MM.1S (cell line): ENCODE data around the gene CMC1.

Source experiments
- DNase-seq: peaks from one replicate; pipeline ENCODE4 v3.0.0-alpha.2; 2015
- H2AFZ ChIP-seq: fragments of 300-600 bp; sonication (generic); 2 replicates; pipeline ENCODE4 v1.6.0; 2016; ENCODE audit warnings: antibody characterized with exemption, low read length
- H3F3A ChIP-seq: fragments of 300-600 bp; sonication (generic); 2 replicates; pipeline ENCODE4 v1.6.1; 2016; ENCODE audit warnings: mild to moderate bottlenecking, antibody characterized with exemption, low read length, moderate library complexity, mixed read lengths; ENCODE audit not compliant: insufficient read depth
- H3K27ac ChIP-seq: fragments of 300-600 bp; sonication (generic); 2 replicates; pipeline ENCODE4 v1.5.1; 2016; ENCODE audit warnings: mild to moderate bottlenecking, low read length
- H3K27me3 ChIP-seq: fragments of 300-600 bp; sonication (generic); replicated peaks from 2 replicates; pipeline ENCODE4 v1.6.0; 2016; ENCODE audit warnings: low read length; ENCODE audit not compliant: insufficient read depth
- H3K36me3 ChIP-seq: fragments of 300-600 bp; sonication (generic); replicated peaks from 2 replicates; pipeline ENCODE4 v1.6.1; 2016; ENCODE audit warnings: mild to moderate bottlenecking, low read length, mixed read lengths; ENCODE audit not compliant: insufficient read depth
- H3K4me1 ChIP-seq: fragments of 300-600 bp; sonication (generic); 2 replicates; pipeline ENCODE4 v1.6.1; 2016; ENCODE audit warnings: low read length, mixed read lengths
- H3K4me2 ChIP-seq: fragments of 300-600 bp; sonication (generic); 2 replicates; pipeline ENCODE4 v1.6.0; 2016; ENCODE audit warnings: low read depth, low read length
- H3K4me3 ChIP-seq: fragments of 300-600 bp; sonication (generic); 2 replicates; pipeline ENCODE4 v1.5.1; 2016; ENCODE audit warnings: low read length, mixed read lengths
- H3K79me2 ChIP-seq: fragments of 300-600 bp; sonication (generic); 2 replicates; pipeline ENCODE4 v1.6.1; 2016; ENCODE audit warnings: mixed run types, low read length, mixed read lengths
- H3K9ac ChIP-seq: fragments of 300-600 bp; sonication (generic); 2 replicates; pipeline ENCODE4 v1.6.1; 2016; ENCODE audit warnings: low read length, mixed read lengths
- H3K9me2 ChIP-seq: fragments of 300-600 bp; sonication (generic); replicated peaks from 2 replicates; pipeline ENCODE4 v1.6.1; 2016; ENCODE audit warnings: mild to moderate bottlenecking, low read length, mixed read lengths; ENCODE audit not compliant: insufficient read depth
- H3K9me3 ChIP-seq: fragments of 300-600 bp; sonication (generic); replicated peaks from 2 replicates; pipeline ENCODE4 v1.6.1; 2016; ENCODE audit warnings: mild to moderate bottlenecking, low read length, mixed read lengths; ENCODE audit not compliant: insufficient read depth
- H4K20me1 ChIP-seq: fragments of 300-600 bp; sonication (generic); 2 replicates; pipeline ENCODE4 v1.6.1; 2016; ENCODE audit warnings: mild to moderate bottlenecking, low read length, moderate library complexity, mixed read lengths; ENCODE audit not compliant: insufficient read depth
- EZH2 ChIP-seq: fragments of 300-600 bp; sonication (generic); optimal IDR thresholded peaks from 2 replicates; pipeline ENCODE3; 2017; ENCODE audit warnings: low read depth, mild to moderate bottlenecking, antibody characterized with exemption, low read length, mixed read lengths
- EZH2phosphoT487 ChIP-seq: fragments of 300-600 bp; sonication (generic); IDR thresholded peaks from 2 replicates; pipeline ENCODE4 v1.6.1; 2018; ENCODE audit warnings: antibody characterized with exemption, low read length
- TF ChIP-seq, protein P1 (sequence below): fragments of 300-600 bp; sonication (generic); IDR thresholded peaks from 2 replicates; pipeline ENCODE4 v1.5.1; 2016; ENCODE audit warnings: antibody characterized with exemption, low read length, mixed read lengths

CMC1 gene

DNA sequence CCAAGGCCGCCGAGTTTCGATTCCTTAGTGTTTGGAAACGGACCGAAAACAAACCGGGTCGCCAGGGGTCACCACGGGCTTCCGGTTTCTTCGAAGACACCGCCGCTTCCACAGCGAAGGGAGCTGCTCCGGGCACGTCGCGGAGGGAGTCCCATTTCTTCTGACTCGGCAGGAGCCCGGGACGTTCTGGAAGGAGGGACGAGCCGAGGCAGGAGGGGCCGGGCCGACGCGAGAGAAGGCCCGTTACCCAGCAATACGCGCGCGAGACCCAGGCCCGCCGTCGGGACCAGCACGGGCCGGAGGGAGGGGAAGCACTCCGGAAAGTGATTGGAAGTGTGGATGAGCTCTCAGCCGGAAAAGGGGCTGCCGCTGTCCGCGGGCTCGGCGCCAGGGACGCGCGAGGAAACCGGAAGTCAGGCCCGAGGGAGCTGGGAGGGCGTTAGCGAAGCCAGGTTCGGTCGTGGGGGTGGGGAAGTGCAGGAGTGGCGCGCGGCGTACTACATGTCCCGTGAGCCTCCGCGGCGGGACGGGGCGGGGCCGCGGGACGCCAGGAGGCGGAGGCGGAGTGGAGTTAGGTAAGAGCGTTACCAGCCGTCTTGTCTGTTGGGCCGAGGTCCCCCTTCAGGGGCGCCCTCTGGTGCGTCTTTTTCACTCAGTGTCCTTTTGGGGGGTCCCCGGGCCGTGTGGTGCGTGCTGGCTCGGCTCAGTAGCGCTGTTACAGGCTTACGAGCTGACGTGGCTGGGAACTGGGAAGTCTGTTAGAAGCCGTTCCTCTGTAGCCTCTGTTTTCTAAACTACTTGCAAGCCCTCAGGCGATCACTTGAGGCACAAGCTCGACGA lies 107.4 kb downstream of the CMC1 start, which contains the start of the genes AZI2 and ZCWPW2:
TSS of gene AZI2 (minus strand) at position 196 of the 840 bp plus-strand sequence. CDS start 8,207 bp downstream, outside the sequence.
TSS of gene ZCWPW2 (plus strand) at position 93 of the 840 bp plus-strand sequence. CDS start 64,348 bp downstream, outside the sequence.
- Histone ChIP-seq H4K20me1 (no peaks in the 10 kb centered on the region), H3K36me3 (no peaks in the 10 kb centered on the region), H3K27ac (peak within 1 kb of the TSS; percentile 94), H2AFZ (peak within 1 kb of the TSS; percentile 97), H3K4me1 (peaks cover 18% of the 10 kb centered on the region), H3K9me2 (no peaks in the 10 kb centered on the region), H3K27me3 (no peaks in the 10 kb centered on the region), H3K4me2 (peak within 1 kb of the TSS; percentile 82), H3F3A (no peaks in the 10 kb centered on the region), H3K4me3 (peak within 1 kb of the TSS; percentile 95), H3K79me2 (peaks cover 47% of the 10 kb centered on the region), H3K9ac (peak within 1 kb of the TSS; percentile 99), H3K9me3 (no peaks in the 10 kb centered on the region)
- TF ChIP-seq EZH2phosphoT487 (no peak), EZH2 (no peak)
- TF ChIP-seq, protein P1, sequence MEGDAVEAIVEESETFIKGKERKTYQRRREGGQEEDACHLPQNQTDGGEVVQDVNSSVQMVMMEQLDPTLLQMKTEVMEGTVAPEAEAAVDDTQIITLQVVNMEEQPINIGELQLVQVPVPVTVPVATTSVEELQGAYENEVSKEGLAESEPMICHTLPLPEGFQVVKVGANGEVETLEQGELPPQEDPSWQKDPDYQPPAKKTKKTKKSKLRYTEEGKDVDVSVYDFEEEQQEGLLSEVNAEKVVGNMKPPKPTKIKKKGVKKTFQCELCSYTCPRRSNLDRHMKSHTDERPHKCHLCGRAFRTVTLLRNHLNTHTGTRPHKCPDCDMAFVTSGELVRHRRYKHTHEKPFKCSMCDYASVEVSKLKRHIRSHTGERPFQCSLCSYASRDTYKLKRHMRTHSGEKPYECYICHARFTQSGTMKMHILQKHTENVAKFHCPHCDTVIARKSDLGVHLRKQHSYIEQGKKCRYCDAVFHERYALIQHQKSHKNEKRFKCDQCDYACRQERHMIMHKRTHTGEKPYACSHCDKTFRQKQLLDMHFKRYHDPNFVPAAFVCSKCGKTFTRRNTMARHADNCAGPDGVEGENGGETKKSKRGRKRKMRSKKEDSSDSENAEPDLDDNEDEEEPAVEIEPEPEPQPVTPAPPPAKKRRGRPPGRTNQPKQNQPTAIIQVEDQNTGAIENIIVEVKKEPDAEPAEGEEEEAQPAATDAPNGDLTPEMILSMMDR = no peak; the same call in 1 of the 2 replicates
- DNase-seq = peak; percentile 95

DNA sequence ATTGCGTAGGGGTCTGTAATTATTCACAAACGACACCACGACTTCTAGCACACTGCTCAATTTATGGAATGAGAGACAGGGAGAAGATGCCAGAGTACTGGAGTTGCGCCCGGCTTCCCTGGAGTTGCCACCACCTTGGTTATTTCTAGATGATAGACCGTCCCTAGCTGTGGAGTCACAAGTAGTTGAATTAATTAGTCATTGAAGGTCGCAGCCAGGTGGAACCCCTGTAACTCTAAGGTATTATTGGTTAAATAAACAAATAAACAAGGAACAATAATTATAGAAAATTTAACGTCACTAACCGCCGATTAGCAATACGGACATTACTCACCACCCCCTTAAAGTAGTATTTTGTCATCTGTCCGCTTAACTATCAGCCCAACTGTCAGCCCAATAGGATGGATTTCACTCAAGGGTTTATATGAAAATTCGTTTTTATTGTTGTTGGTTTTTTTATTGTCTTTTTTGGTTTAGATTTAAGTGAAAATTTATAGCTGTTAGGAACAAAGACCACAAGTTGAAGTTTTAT lies 108.1 kb downstream of the CMC1 start:
- TF ChIP-seq EZH2 (no peak), EZH2phosphoT487 (no peak)
- TF ChIP-seq, protein P1 = no peak
- Histone ChIP-seq H3K36me3 (no peaks in the 10 kb centered on the region), H2AFZ (peak overlapping the region; percentile 97), H3K9me3 (no peaks in the 10 kb centered on the region), H3K4me3 (peak overlapping the region; percentile 95), H3F3A (no peaks in the 10 kb centered on the region), H3K9me2 (no peaks in the 10 kb centered on the region), H3K27ac (peak overlapping the region; percentile 94; the same call in 1 of the 2 replicates), H3K4me1 (peaks cover 18% of the 10 kb centered on the region), H3K9ac (peak overlapping the region; percentile 99; the same call in 1 of the 2 replicates), H3K4me2 (peak overlapping the region; percentile 82), H3K79me2 (peaks cover 47% of the 10 kb centered on the region), H3K27me3 (no peaks in the 10 kb centered on the region), H4K20me1 (no peaks in the 10 kb centered on the region)
- no peak for DNase-seq
